ENCODE results near the gene SLC12A6.

Gene SLC12A6

DNA sequence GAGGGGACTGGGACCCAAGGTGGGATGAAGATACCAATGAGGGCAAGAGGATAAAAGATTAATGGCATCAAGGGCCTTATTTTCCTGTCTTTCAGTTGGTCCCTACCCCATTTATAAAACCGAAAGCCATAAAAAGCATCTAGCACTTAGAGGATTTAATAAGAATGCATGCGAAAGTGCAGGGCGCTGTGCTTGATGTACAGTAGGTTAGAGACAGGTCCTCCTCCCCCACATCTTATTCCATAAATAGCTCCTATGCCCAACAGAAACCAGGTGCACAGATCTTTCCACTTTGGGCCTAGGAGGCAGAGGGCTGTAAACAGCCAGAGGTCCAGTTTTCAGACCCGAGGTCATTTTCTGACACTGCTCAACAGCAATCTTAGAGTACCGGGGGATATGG is 28.3 kb upstream of the SLC12A6 start:
- TF ChIP-seq GLI2 (tag by site-specific recombination; IDR thresholded peaks at IDR 0.05; ENCODE audit: borderline replicate concordance, low read depth) = no peak
- TF ChIP-seq TCF7L2 (IDR thresholded peaks at IDR 0.05; ENCODE audit: borderline replicate concordance, low read depth, low read length) = no peak
- TF ChIP-seq HOXC10 (CRISPR knock-in tag; IDR thresholded peaks at IDR 0.05) = no peak
- no peak for TF ChIP-seq ZBTB1 (tag by site-specific recombination; IDR thresholded peaks at IDR 0.05)
- TF ChIP-seq, protein P1, sequence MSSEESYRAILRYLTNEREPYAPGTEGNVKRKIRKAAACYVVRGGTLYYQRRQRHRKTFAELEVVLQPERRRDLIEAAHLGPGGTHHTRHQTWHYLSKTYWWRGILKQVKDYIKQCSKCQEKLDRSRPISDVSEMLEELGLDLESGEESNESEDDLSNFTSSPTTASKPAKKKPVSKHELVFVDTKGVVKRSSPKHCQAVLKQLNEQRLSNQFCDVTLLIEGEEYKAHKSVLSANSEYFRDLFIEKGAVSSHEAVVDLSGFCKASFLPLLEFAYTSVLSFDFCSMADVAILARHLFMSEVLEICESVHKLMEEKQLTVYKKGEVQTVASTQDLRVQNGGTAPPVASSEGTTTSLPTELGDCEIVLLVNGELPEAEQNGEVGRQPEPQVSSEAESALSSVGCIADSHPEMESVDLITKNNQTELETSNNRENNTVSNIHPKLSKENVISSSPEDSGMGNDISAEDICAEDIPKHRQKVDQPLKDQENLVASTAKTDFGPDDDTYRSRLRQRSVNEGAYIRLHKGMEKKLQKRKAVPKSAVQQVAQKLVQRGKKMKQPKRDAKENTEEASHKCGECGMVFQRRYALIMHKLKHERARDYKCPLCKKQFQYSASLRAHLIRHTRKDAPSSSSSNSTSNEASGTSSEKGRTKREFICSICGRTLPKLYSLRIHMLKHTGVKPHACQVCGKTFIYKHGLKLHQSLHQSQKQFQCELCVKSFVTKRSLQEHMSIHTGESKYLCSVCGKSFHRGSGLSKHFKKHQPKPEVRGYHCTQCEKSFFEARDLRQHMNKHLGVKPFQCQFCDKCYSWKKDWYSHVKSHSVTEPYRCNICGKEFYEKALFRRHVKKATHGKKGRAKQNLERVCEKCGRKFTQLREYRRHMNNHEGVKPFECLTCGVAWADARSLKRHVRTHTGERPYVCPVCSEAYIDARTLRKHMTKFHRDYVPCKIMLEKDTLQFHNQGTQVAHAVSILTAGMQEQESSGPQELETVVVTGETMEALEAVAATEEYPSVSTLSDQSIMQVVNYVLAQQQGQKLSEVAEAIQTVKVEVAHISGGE (tag by site-specific recombination; conservative IDR thresholded peaks at IDR 0.05; ENCODE audit: low read depth) = no peak
- no peak for TF ChIP-seq ZNF140 (tag by site-specific recombination; IDR thresholded peaks at IDR 0.05)
- TF ChIP-seq, protein P2, sequence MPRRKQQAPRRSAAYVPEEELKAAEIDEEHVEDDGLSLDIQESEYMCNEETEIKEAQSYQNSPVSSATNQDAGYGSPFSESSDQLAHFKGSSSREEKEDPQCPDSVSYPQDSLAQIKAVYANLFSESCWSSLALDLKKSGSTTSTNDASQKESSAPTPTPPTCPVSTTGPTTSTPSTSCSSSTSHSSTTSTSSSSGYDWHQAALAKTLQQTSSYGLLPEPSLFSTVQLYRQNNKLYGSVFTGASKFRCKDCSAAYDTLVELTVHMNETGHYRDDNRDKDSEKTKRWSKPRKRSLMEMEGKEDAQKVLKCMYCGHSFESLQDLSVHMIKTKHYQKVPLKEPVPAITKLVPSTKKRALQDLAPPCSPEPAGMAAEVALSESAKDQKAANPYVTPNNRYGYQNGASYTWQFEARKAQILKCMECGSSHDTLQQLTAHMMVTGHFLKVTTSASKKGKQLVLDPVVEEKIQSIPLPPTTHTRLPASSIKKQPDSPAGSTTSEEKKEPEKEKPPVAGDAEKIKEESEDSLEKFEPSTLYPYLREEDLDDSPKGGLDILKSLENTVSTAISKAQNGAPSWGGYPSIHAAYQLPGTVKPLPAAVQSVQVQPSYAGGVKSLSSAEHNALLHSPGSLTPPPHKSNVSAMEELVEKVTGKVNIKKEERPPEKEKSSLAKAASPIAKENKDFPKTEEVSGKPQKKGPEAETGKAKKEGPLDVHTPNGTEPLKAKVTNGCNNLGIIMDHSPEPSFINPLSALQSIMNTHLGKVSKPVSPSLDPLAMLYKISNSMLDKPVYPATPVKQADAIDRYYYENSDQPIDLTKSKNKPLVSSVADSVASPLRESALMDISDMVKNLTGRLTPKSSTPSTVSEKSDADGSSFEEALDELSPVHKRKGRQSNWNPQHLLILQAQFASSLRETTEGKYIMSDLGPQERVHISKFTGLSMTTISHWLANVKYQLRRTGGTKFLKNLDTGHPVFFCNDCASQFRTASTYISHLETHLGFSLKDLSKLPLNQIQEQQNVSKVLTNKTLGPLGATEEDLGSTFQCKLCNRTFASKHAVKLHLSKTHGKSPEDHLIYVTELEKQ (tag by site-specific recombination; IDR thresholded peaks at IDR 0.05; ENCODE audit: borderline replicate concordance) = no peak
- TF ChIP-seq ZSCAN23 (tag by site-specific recombination; IDR thresholded peaks at IDR 0.05) = no peak
- TF ChIP-seq KLF1 (tag by site-specific recombination; IDR thresholded peaks at IDR 0.05) = no peak
- no peak for TF ChIP-seq ZNF341 (tag by site-specific recombination; IDR thresholded peaks at IDR 0.05; ENCODE audit: low read depth)
- no peak for TF ChIP-seq IKZF3 (tag by site-specific recombination; IDR thresholded peaks at IDR 0.05)
- no peaks in the 10 kb centered on the region for H3K9me3 ChIP-seq (ENCODE audit: control insufficient read depth, insufficient read depth, low read depth, low read length)
- H3K36me3 ChIP-seq (ENCODE audit: control insufficient read depth in 2 of 2, insufficient read depth in 1 of 2, low read length in 2 of 2) = peaks cover 0 to 26% of the 10 kb centered on the region in 2 experiments; a peak in 1 of 3 replicates
- no peaks in the 10 kb centered on the region; the same call in 1 of the 2 replicates for H3K4me1 ChIP-seq (ENCODE audit: control insufficient read depth, insufficient read depth, low read length)
- ChIA-PET POLR2A (interaction anchor here (0.9 to 1.2 kb wide), 3 partner anchors 8 to 264 kb away, joined by 4 to 5 read pairs (median 5); partner anchors contain the start of genes EMC7, NOP10, NUTM1 and PGBD4), CTCF (interaction anchor here (1.0 to 1.8 kb wide), 3 partner anchors 22 to 48 kb away, joined by 3 to 8 read pairs (median 4); partner anchors contain the start of genes NOP10 and NUTM1)
- 0 out of 2 replicates have a peak overlapping the region, but pooled peaks have one; percentile 5 for H3K27ac ChIP-seq (ENCODE audit: extremely low read depth, low read depth, low read length)
- H3K4me3 ChIP-seq (ENCODE audit: low read depth, low read length) = peak overlapping the region; percentile 56

DNA sequence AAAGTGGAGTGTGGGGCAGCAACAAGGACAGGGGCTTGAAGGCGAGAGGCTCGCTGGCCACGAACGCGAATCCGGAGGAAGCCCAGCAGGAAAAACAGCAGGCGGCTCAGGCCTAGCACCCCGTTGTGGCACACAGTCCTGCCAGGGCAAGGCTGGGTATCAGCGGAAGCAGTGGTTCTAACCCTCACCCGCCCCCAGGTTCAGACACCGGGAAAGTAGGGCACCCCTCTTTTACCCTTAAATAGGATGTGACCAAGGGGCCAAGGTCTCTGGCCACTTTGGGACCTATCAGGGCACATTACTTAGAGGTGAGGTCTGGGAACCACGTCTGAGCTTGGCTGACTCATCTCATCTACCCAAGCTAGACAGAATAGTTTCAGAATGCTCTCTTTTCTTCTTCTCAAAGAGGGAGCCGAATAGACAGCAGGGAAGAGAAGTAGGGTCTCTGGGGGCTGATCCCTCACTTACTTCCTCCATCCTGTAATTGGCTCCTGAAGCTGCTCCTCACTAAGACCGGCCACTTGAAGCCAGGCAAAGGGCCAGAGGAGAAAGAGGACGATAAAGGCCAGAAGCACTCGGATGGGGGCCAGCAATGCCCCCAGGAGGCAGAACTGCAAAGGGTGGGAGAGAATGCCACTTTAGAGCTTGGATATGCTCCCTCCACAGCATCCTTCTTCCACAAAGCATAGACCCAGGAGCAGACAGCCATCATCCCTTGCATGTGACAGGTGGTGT is 27.7 kb upstream of the SLC12A6 start:
- no peak overlapping the region for H3K4me3 ChIP-seq (ENCODE audit: low read depth, low read length)
- H3K27ac ChIP-seq (ENCODE audit: extremely low read depth, low read depth, low read length) = no peak overlapping the region
- H3K36me3 ChIP-seq (ENCODE audit: control insufficient read depth in 2 of 2, insufficient read depth in 1 of 2, low read length in 2 of 2) = peaks cover 0 to 30% of the 10 kb centered on the region in 2 experiments; a peak in 1 of 3 replicates
- TF ChIP-seq GLIS1 (tag by site-specific recombination; IDR thresholded peaks at IDR 0.05) (no peak), SP3 (tag by site-specific recombination; IDR thresholded peaks at IDR 0.05) (no peak), OSR2 (tag by site-specific recombination; IDR thresholded peaks at IDR 0.05) (no peak), ZNF335 (tag by site-specific recombination; conservative IDR thresholded peaks at IDR 0.05) (no peak), ZNF777 (tag by site-specific recombination; IDR thresholded peaks at IDR 0.05; ENCODE audit: borderline replicate concordance) (no peak), ZNF654 (tag by site-specific recombination; IDR thresholded peaks at IDR 0.05; ENCODE audit: low read depth) (no peak), ZNF529 (tag by site-specific recombination; IDR thresholded peaks at IDR 0.05; ENCODE audit: insufficient replicate concordance) (no peak), FEZF1 (tag by site-specific recombination; IDR thresholded peaks at IDR 0.05) (no peak), ZNF48 (tag by site-specific recombination; IDR thresholded peaks at IDR 0.05) (no peak), MYNN (tag by site-specific recombination; IDR thresholded peaks at IDR 0.05; ENCODE audit: borderline replicate concordance) (no peak)
- TF ChIP-seq, protein P3, sequence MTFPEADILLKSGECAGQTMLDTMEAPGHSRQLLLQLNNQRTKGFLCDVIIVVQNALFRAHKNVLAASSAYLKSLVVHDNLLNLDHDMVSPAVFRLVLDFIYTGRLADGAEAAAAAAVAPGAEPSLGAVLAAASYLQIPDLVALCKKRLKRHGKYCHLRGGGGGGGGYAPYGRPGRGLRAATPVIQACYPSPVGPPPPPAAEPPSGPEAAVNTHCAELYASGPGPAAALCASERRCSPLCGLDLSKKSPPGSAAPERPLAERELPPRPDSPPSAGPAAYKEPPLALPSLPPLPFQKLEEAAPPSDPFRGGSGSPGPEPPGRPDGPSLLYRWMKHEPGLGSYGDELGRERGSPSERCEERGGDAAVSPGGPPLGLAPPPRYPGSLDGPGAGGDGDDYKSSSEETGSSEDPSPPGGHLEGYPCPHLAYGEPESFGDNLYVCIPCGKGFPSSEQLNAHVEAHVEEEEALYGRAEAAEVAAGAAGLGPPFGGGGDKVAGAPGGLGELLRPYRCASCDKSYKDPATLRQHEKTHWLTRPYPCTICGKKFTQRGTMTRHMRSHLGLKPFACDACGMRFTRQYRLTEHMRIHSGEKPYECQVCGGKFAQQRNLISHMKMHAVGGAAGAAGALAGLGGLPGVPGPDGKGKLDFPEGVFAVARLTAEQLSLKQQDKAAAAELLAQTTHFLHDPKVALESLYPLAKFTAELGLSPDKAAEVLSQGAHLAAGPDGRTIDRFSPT (tag by site-specific recombination; IDR thresholded peaks at IDR 0.05) = no peak
- TF ChIP-seq, protein P4, sequence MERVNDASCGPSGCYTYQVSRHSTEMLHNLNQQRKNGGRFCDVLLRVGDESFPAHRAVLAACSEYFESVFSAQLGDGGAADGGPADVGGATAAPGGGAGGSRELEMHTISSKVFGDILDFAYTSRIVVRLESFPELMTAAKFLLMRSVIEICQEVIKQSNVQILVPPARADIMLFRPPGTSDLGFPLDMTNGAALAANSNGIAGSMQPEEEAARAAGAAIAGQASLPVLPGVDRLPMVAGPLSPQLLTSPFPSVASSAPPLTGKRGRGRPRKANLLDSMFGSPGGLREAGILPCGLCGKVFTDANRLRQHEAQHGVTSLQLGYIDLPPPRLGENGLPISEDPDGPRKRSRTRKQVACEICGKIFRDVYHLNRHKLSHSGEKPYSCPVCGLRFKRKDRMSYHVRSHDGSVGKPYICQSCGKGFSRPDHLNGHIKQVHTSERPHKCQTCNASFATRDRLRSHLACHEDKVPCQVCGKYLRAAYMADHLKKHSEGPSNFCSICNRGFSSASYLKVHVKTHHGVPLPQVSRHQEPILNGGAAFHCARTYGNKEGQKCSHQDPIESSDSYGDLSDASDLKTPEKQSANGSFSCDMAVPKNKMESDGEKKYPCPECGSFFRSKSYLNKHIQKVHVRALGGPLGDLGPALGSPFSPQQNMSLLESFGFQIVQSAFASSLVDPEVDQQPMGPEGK (tag by site-specific recombination; IDR thresholded peaks at IDR 0.05) = no peak
- no peaks in the 10 kb centered on the region for H3K9me3 ChIP-seq (ENCODE audit: control insufficient read depth, insufficient read depth, low read depth, low read length)
- ChIA-PET CTCF (interaction anchor here (1.2 kb wide), 1 partner anchor 22 kb away, joined by 4 read pairs; the partner anchor contains the start of genes NOP10 and NUTM1), POLR2A (no interaction called here)
- H3K4me1 ChIP-seq (ENCODE audit: control insufficient read depth, insufficient read depth, low read length) = no peaks in the 10 kb centered on the region; the same call in 1 of the 2 replicates
